ENCODE measurements around the gene FAM216A.
A peak's percentile ranks its signal among the peaks of the same experiment; 100 is the strongest.
"Not testable (repeated sequence)": the region's sequence is repeated elsewhere in the genome, so short reads cannot be mapped to it uniquely, and the experiment has no call there.

FAM216A gene

DNA sequence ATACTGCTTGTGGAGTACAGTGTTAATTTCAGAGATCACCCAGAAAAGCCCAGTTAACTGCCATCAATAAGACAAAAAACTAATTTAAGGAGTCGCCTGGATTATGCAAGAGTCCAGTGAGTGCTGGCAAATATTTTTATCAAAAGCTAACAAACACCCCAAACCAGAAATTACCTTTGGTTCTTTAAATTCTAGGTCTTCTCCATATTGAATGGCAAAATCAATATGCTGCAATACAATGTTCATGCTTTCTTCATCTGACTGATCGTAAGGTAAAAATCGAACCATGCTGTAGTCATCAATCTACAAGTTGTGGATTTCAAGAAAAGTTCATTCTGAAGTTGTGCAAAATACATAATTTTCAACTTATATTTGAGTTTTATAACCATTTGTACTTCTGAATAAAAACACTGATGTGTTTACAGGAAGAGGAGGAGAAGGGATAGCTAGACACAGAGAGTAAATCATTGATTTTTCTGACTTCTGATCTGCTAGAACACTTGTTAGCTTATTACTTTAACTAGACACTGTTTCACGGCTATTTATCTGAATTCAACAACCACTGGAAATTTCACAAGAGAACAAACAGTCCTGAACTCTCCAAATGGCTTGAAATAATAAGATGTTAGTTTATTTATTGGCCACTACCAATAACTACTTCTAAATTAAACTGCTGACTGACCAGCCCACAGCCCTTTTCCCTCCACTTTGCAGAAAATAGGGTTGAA, 14.9 kb upstream of the FAM216A start:
- H3K4me3 ChIP-seq = no peak overlapping the region
- TF ChIP-seq, protein P1, sequence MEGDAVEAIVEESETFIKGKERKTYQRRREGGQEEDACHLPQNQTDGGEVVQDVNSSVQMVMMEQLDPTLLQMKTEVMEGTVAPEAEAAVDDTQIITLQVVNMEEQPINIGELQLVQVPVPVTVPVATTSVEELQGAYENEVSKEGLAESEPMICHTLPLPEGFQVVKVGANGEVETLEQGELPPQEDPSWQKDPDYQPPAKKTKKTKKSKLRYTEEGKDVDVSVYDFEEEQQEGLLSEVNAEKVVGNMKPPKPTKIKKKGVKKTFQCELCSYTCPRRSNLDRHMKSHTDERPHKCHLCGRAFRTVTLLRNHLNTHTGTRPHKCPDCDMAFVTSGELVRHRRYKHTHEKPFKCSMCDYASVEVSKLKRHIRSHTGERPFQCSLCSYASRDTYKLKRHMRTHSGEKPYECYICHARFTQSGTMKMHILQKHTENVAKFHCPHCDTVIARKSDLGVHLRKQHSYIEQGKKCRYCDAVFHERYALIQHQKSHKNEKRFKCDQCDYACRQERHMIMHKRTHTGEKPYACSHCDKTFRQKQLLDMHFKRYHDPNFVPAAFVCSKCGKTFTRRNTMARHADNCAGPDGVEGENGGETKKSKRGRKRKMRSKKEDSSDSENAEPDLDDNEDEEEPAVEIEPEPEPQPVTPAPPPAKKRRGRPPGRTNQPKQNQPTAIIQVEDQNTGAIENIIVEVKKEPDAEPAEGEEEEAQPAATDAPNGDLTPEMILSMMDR (IDR thresholded peaks at IDR 0.05) = no peak
- H3K27ac ChIP-seq = no peak overlapping the region
- DNase-seq = no peak
- H3K36me3 ChIP-seq = peaks cover 29 to 59% (median 29%) of the 10 kb centered on the region in 3 donors
- H3K27me3 ChIP-seq = no peaks in the 10 kb centered on the region
- intact Hi-C loops (cut with DNase I; ENCODE audit: low total_unique reads) = no loop called here
- H3K9me3 ChIP-seq = no peaks in the 10 kb centered on the region
- peaks cover 0 to 13% (median 7%) of the 10 kb centered on the region in 4 donors for H3K4me1 ChIP-seq

DNA sequence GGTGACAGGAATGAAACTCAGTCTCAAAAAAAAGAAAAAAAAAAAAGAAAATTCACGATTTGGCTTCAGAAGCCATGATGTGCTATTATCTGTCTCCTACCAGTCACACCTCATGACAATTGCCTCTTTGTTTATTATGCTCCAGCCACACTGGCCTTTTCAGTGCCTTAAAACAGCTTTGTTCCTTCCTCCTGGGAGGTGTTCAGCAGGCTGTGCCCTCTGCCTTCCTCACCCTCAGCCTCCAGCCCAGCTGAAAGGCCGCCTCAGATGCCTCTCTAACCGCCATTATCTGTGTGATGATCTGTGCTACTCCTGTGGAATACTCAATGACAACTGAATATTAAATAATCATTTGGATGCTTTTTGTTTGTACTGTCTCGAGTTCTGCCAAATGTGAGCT, 9.9 kb upstream of the FAM216A start:
- Histone ChIP-seq H3K36me3 (peaks cover 32 to 93% (median 52%) of the 10 kb centered on the region in 3 donors), H3K9me3 (no peaks in the 10 kb centered on the region), H3K4me1 (no peaks in the 10 kb centered on the region), H3K27ac (no peak overlapping the region), H3K4me3 (no peak overlapping the region), H3K27me3 (no peaks in the 10 kb centered on the region)
- intact Hi-C loops (cut with DNase I; ENCODE audit: low total_unique reads) = loop anchor here (5.0 kb wide), 1 partner anchor 144 kb away; no protein-coding TSS in a partner anchor
- no peak for DNase-seq
- TF ChIP-seq, protein P1 (IDR thresholded peaks at IDR 0.05) = no peak

DNA sequence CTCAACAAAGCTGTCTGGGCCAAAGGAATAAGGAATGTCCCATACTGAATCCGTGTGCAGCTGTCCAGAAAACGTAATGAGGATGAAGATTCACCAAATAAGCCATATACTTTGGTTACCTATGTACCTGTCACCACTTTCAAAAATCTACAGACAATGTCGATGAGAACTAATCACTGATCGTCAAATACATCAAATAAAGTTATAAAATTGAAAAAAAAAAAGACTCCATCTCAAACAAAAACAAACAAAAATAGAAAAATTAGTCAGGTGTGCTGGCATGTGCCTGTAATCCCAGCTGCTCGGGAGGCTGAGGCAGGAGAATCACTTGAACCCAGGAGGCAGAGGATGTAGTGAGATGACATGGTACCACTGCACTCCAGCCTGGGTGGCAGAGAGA, 7.5 kb upstream of the FAM216A start:
- H3K27ac ChIP-seq, H3K4me1 ChIP-seq, H3K4me3 ChIP-seq, H3K9me3 ChIP-seq, DNase-seq, H3K27me3 ChIP-seq: not testable (repeated sequence)
- peaks cover 27 to 85% (median 33%) of the 10 kb centered on the region in 3 donors for H3K36me3 ChIP-seq
- intact Hi-C loops (cut with DNase I; ENCODE audit: low total_unique reads) = loop anchor here (10.0 kb wide), 2 partner anchors 124 to 1634 kb away; partner anchors contain the start of gene PPTC7

DNA sequence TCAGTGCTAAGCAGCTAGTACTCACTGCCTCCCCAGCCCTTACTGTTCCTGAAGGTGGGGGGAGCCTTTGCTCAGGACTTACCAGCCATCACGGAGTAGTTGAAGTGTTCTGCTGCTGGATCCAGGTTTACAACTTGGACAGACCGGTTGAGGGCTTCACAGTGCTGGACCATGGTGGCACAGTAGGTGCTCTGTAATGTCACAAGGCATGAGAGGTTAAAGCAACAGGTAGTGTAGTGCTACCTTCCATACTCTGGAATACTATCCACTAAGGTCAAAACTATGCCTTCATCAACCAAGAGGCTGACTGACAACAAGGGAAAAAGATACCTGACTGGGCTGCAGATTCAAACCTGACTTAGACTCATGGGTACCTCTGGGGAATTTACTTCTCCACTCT, 3.6 kb upstream of the FAM216A start:
- intact Hi-C loops (cut with DNase I; ENCODE audit: low total_unique reads) = loop anchor here (5.0 to 10.0 kb wide), 3 partner anchors 37 to 1630 kb away; partner anchors contain the start of genes PPTC7, RAD9B and VPS29
- Histone ChIP-seq H3K9me3 (no peaks in the 10 kb centered on the region), H3K36me3 (peaks cover 10 to 51% (median 15%) of the 10 kb centered on the region in 3 donors), H3K27me3 (no peaks in the 10 kb centered on the region), H3K27ac (no peak overlapping the region), H3K4me3 (no peak overlapping the region), H3K4me1 (peaks cover 0 to 22% (median 15%) of the 10 kb centered on the region in 4 donors)
- DNase-seq = no peak
- TF ChIP-seq, protein P1 (IDR thresholded peaks at IDR 0.05) = no peak

DNA sequence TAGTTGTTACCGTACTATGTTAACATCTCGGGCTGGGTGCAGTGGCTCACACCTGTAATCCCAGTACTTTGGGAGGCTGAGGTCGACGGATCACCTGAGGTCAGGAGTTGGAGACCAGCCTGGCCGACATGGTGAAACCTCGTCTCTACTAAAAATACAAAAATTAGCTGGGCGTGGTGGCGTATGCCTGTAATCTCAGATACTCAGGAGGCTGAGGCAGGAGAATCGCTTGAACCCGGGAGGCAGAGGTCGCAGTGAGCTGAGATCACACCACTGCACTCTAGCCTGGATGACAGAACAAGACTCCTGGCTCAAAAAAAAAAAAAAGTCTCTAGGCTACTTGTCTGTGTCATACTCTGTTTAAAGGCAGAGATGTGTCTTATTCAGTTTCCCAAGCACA, 2.9 kb upstream of the FAM216A start:
- not testable (repeated sequence) for DNase-seq, H3K27me3 ChIP-seq, H3K4me3 ChIP-seq, H3K9me3 ChIP-seq, H3K27ac ChIP-seq
- intact Hi-C loops (cut with DNase I; ENCODE audit: low total_unique reads) = loop anchor here (5.0 to 10.0 kb wide), 3 partner anchors 37 to 1629 kb away; partner anchors contain the start of genes PPTC7, RAD9B and VPS29
- peaks cover 0 to 22% (median 15%) of the 10 kb centered on the region in 4 donors for H3K4me1 ChIP-seq
- H3K36me3 ChIP-seq = peaks cover 5 to 45% (median 13%) of the 10 kb centered on the region in 3 donors

DNA sequence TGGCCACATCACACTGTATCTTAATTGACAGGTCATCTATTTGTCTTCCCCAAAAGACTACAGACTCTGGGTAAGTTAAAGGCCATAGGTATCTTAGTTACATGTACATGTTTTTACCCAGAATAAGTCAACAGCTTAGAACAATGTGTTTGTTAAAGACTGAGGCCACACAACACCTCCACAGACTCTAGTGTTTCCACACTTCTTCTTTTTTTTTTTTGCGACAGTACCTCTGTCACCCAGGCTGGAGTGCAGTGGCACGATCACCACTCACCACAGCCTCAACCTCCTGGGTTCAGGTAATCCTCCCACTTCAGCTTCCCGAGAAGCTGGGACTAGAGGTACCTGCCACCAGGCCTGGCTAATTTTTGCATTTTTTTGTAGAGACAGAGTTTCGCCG, 1.9 kb upstream of the FAM216A start:
- intact Hi-C loops (cut with DNase I; ENCODE audit: low total_unique reads) = loop anchor here (5.0 to 10.0 kb wide), 3 partner anchors 36 to 1628 kb away; partner anchors contain the start of genes PPTC7, RAD9B and VPS29
- Histone ChIP-seq H3K4me3 (peak overlapping the region; percentile 66 to 74), H3K27me3 (no peaks in the 10 kb centered on the region), H3K4me1 (peaks cover 0 to 22% (median 15%) of the 10 kb centered on the region in 4 donors), H3K36me3 (peaks cover 5 to 35% (median 13%) of the 10 kb centered on the region in 3 donors), H3K27ac (peak overlapping the region in 1 of 2 donors; percentile 93), H3K9me3 (no peaks in the 10 kb centered on the region)
- TF ChIP-seq, protein P1 (IDR thresholded peaks at IDR 0.05) = no peak
- DNase-seq = no peak

Data from tibial artery (tissue), 4 donors.